Loucy (cell line): ENCODE results near the gene CHMP3.

Source experiments
- H2AFZ ChIP-seq: fragments of 200-600 bp; sonication (generic); 2 replicates; pipeline ENCODE4 v1.6.0; 2016; ENCODE audit warnings: antibody characterized with exemption, mild to moderate bottlenecking, low read length, moderate library complexity
- H3F3A ChIP-seq: fragments of 200-600 bp; 2 replicates; pipeline ENCODE4 v1.6.0; 2016; ENCODE audit warnings: antibody characterized with exemption, low read depth, mild to moderate bottlenecking
- H3K27me3 ChIP-seq: fragments of 200-600 bp; sonication (generic); 2 replicates; pipeline ENCODE4 v1.6.1; 2014; ENCODE audit warnings: low read length, mild to moderate bottlenecking; ENCODE audit not compliant: insufficient read depth, poor library complexity, severe bottlenecking
- H3K36me3 ChIP-seq: fragments of 200-600 bp; sonication (generic); 2 replicates; pipeline ENCODE4 v1.6.1; 2016; ENCODE audit warnings: low read length; ENCODE audit not compliant: insufficient read depth
- H3K4me1 ChIP-seq: fragments of 200-600 bp; sonication (generic); 2 replicates; pipeline ENCODE4 v1.5.1; 2014; ENCODE audit warnings: low read length, mild to moderate bottlenecking; ENCODE audit not compliant: insufficient read depth, poor library complexity, severe bottlenecking
- H3K4me2 ChIP-seq: fragments of 200-600 bp; sonication (generic); 2 replicates; pipeline ENCODE4 v1.6.0; 2014; ENCODE audit warnings: antibody characterized with exemption, low read length, low read depth, mild to moderate bottlenecking; ENCODE audit not compliant: poor library complexity, severe bottlenecking
- H3K4me3 ChIP-seq: fragments of 200-600 bp; sonication (generic); 2 replicates; pipeline ENCODE4 v1.5.1; 2014; ENCODE audit warnings: low read length, mild to moderate bottlenecking, mixed read lengths; ENCODE audit not compliant: poor library complexity, severe bottlenecking
- H3K79me2 ChIP-seq: fragments of 200-600 bp; sonication (generic); 2 replicates; pipeline ENCODE4 v1.6.1; 2014; ENCODE audit warnings: low read length; ENCODE audit not compliant: insufficient read depth
- H3K9ac ChIP-seq: fragments of 200-600 bp; sonication (generic); 2 replicates; pipeline ENCODE4 v1.6.0; 2014; ENCODE audit warnings: mild to moderate bottlenecking, low read depth, low read length, moderate library complexity; ENCODE audit not compliant: poor library complexity, severe bottlenecking
- H3K9me2 ChIP-seq: fragments of 200-600 bp; sonication (generic); replicated peaks from 2 replicates; pipeline ENCODE4 v1.6.1; 2016; ENCODE audit warnings: low read depth, low read length, mixed read lengths
- H3K9me3 ChIP-seq: fragments of 200-600 bp; sonication (generic); 2 replicates; pipeline ENCODE4 v1.6.1; 2014; ENCODE audit warnings: mild to moderate bottlenecking, antibody characterized with exemption, low read length, low read depth; ENCODE audit not compliant: insufficient read depth
- H4K20me1 ChIP-seq: fragments of 200-600 bp; sonication (generic); 2 replicates; pipeline ENCODE4 v1.6.0; 2014; ENCODE audit warnings: antibody characterized with exemption, low read length, mild to moderate bottlenecking; ENCODE audit not compliant: insufficient read depth, poor library complexity, severe bottlenecking
- CTCF ChIP-seq: fragments of 200-600 bp; sonication (generic); conservative IDR thresholded peaks from 2 replicates; pipeline ENCODE4 v1.5.1; 2014; ENCODE audit warnings: mild to moderate bottlenecking, antibody characterized with exemption, low read length
- EZH2phosphoT487 ChIP-seq: fragments of 200-600 bp; IDR thresholded peaks from 2 replicates; pipeline ENCODE4 v1.6.1; 2018; ENCODE audit warnings: antibody characterized with exemption, mild to moderate bottlenecking, moderate library complexity, borderline replicate concordance

The CHMP3 gene

GRCh38 chr2:86570059-86570458 is 6.8 kb upstream of the CHMP3 start:
- H3K9ac ChIP-seq: no peak overlapping the region
- no peaks in the 10 kb centered on the region for H3K4me1 ChIP-seq
- H3K36me3 ChIP-seq: no peaks in the 10 kb centered on the region
- H4K20me1 ChIP-seq: no peaks in the 10 kb centered on the region
- no peaks in the 10 kb centered on the region for H3F3A ChIP-seq
- H3K4me3 ChIP-seq: no peak overlapping the region
- H3K79me2 ChIP-seq: no peaks in the 10 kb centered on the region
- TF ChIP-seq CTCF (no peak), EZH2phosphoT487 (no peak)
- H2AFZ ChIP-seq: no peak overlapping the region
- no peaks in the 10 kb centered on the region for H3K9me3 ChIP-seq
- H3K27me3 ChIP-seq: no peaks in the 10 kb centered on the region
- H3K4me2 ChIP-seq: no peak overlapping the region
- no peaks in the 10 kb centered on the region for H3K9me2 ChIP-seq

GRCh38 chr2:86566821-86567190 is 3.6 kb upstream of the CHMP3 start:
- no peak overlapping the region for H3K9ac ChIP-seq
- no peaks in the 10 kb centered on the region for H4K20me1 ChIP-seq
- no peaks in the 10 kb centered on the region for H3K9me3 ChIP-seq
- peaks cover 13% of the 10 kb centered on the region for H3K4me1 ChIP-seq
- no peaks in the 10 kb centered on the region for H3K36me3 ChIP-seq
- no peak overlapping the region for H3K4me2 ChIP-seq
- no peak overlapping the region for H2AFZ ChIP-seq
- no peaks in the 10 kb centered on the region for H3F3A ChIP-seq
- TF ChIP-seq EZH2phosphoT487: no peak
- TF ChIP-seq CTCF: no peak
- no peaks in the 10 kb centered on the region for H3K9me2 ChIP-seq
- H3K4me3 ChIP-seq: no peak overlapping the region
- H3K27me3 ChIP-seq: no peaks in the 10 kb centered on the region
- H3K79me2 ChIP-seq: peaks cover 9% of the 10 kb centered on the region

- H3K27me3 ChIP-seq: no peaks in the 10 kb centered on the region
- peak overlapping the region; percentile 22; the same call in 1 of the 2 replicates for H2AFZ ChIP-seq
- no peak overlapping the region for H3K4me2 ChIP-seq
- peaks cover 14% of the 10 kb centered on the region for H3K79me2 ChIP-seq
- no peaks in the 10 kb centered on the region for H3K9me3 ChIP-seq
- TF ChIP-seq CTCF (no peak), EZH2phosphoT487 (no peak)
- no peak overlapping the region for H3K4me3 ChIP-seq
- no peaks in the 10 kb centered on the region for H3K36me3 ChIP-seq
- no peaks in the 10 kb centered on the region for H3F3A ChIP-seq
- H3K9ac ChIP-seq: no peak overlapping the region
- no peaks in the 10 kb centered on the region for H4K20me1 ChIP-seq
- no peaks in the 10 kb centered on the region for H3K9me2 ChIP-seq
- H3K4me1 ChIP-seq: peaks cover 18% of the 10 kb centered on the region
Measured at GRCh38 chr2:86566158-86566820, 3.0 kb upstream of the CHMP3 start.
